Endometrial microvascular endothelial cells (primary cell): ENCODE data around the gene ATP9A. TPM values are rescaled to one million over a fixed set of nuclear protein-coding genes. Genes with fewer than 3 reads are reported as not detected.
"Not testable (repeated sequence)": the region's sequence is repeated elsewhere in the genome, so short reads cannot be mapped to it uniquely, and the experiment has no call there.

Experiments used
- in situ Hi-C: cut with HindIII; loops from 2 replicates; pipeline ENCODE4 v1.10.0; 2017; ENCODE audit warnings: low sequenced_read_pairs, low pct_unique_long_range_greater_than_20kb; ENCODE audit errors: inconsistent ontology term
- total RNA-seq: library from RNA; depleted of rRNA; stranded (reverse); fragments of >200 nt; gene quantifications from one replicate; pipeline ENCODE4 v1.2.3, GENCODE V29; 2015; ENCODE audit errors: inconsistent ontology term

The ATP9A gene
- total RNA-seq, 1 donor from 2014 or later = 29.7 TPM

- in situ Hi-C loops = no loop called here
Measured at GRCh38 chr20:51577432-51578144, 190.6 kb downstream of the ATP9A start.

DNA sequence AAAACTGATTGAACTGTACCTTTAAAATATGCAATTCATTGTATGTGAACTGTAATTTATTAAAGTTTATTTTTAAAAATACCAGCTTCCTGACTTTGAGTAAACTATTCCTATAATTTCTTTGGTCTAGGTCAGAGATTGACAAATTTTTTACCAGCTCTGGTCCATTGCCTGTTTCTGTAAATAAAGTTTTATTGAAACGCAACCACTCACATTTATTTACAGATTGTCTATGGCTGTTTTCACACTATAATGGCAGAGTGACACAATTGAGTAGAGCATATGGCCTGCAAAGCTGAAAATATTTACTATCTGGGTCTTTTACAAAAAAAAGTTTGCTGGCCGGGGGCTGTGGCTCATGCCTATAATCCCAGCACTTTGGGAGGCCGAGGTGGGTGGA is 192.7 kb downstream of the ATP9A start:
- in situ Hi-C loops = no loop called here

DNA sequence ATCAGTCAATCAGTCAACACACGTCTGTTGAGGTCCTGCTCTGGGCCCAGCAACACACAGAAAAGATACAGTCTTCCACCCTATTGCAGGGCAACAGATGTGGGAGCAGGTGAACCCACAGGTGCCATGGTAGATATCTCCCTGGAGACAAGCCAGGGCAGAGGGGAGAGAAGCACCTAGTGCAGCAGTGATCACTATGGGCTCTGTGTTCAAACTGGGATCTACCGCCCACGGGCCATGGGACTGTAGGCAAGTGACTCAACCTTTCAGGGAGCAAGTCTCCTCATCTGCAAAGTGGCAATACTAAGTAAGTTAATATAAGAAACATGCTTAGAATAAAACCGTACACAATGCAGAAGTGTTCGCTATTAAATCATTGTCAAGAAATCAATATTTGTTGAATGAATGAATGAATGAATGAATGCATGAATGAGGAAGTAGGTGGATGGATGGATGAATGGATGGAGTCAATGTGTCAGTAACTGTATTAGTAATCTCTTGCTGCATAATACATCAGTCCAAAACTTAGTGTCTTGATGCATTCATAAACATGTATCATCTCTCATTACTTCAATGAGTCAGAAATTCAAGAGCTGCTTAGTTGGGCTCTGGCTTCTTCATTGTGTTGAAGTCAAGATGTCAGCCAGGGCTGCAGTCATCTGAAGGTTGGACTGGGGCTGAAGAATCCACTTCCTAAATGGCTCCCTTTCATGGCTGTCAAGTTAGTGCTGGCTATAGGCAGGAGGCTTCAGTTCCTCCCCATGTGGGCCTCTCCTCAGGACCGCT is 193.7 kb downstream of the ATP9A start:
- in situ Hi-C loops = no loop called here

DNA sequence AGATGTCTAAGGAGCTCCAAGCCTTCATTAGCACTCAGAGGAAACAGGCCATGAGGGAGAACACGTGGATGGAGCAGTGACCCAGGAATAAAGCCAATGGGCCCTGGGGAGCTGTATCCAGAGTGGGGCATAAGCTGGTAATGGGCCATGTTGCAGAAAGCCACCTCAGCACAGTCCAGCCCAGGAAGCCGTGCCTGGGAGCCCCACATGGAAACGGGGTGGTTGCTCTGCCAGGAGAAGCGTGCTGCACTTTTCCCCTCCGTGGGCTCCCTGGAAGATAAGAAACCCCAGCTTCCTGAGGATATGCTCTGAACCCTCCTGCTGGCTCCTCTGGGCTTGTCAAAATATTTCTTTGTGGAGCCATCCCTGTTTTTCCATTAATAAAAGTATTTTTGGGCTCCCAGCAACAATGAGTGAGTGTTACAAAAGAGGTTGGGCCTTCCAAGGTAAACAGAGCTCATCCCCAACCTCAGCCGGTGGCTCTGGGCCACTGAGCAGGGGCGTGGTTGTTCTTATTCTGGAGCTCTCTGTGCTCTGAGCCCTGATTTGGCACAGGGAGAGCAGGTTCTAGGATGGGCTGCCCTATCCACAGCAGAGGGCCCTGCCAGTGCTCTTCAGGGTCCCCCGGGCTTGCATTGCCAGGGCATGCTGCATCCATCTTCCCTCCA is 194.5 kb downstream of the ATP9A start:
- in situ Hi-C loops = no loop called here

GRCh38 chr20:51571460-51571794 is 196.8 kb downstream of the ATP9A start:
- in situ Hi-C loops = no loop called here

DNA sequence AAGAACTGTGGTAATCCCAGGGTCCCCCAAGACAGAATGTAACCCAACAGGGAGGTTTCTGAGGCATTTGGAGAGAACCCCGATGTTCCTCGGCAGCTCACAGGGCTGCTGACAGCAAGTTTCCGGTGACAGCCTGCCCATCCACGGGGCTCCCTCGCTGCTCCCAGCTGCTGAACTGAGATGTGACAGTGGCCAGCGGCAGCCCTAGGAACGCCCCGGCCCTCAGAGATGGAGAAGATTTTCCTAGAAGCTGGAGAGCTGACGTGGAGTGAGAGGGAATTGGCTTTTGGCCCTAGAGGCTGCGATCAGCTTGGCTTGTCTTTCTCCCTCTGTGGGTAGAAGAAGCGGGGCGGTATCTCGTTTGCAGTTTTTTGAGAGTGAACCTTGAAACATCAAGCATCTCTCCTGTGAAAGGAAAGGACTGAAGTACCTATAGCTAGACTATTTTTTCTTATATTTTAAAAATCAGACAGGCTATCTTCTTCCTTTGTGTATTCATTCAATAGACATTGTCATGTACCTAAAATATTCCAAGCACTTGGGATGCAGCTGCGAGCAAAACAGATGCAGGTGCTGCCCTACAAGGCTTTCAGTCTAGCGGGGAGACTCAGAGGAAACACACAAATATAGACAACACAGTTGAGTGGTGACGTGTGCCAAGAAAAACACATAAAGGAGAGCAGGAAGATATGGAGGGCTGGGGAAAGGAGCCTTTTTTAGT is 197.3 kb downstream of the ATP9A start:
- in situ Hi-C loops = no loop called here

DNA sequence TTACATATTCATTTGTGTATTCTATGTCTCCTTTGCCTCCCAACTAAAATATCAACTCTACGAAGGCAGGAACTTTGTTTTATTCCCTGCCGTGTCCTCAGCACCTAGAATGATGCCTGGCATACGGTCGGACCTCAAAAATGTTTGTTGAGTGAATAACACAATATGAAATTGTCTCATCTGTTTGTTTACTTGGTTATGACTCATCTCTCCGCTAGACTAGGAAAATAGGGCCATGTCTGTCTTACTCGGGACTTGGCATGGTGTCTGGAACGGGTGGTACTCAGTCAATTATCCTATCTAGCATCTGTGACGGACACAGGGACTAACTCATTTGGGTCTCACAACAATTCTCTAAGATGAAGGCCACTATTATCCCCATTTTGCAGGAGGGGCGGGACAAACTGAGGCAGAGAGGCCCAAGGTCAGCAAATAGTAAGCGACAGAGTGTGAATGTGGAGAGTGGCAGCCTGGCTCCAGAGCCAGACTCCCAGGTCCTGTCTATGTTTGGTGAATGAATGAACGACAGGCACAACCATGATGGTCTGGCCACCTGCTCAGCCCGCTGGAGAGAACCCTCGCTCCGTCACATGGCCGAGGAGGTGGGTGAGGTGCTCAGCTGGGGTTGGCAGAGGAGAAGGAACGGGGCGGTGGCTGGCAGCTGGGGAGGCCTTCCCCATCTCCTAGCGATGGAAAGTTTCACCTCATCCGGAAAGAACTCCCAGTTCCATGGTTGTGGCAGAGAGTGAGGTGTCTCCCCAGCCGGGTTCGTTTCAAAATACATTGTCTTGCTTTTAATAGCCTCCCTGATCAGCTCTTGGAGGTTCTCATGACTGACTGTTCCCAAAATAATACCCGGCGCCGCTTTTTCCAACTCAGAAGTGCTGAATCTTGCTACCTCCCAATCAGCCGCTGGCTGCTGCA is 198.1 kb downstream of the ATP9A start:
- in situ Hi-C loops = no loop called here

DNA sequence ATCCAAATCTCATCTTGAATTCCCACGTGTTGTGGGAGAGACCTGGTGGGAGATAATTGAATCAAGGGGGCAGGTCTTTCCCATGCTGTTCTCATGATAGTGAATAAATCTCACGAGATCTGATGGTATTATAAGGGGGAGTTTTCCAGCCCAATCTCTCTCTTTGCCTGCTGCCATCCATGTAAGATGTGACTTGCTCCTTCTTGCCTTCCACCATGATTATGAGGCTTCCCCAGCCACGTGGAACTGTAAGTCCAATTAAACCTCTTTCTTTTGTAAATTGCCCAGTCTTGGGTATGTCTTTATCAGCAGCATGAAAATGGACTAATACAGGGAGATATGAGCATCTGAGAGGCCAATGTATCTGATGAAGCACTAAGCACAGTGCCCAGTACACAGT is 199.7 kb downstream of the ATP9A start:
- in situ Hi-C loops = not testable (repeated sequence)

DNA sequence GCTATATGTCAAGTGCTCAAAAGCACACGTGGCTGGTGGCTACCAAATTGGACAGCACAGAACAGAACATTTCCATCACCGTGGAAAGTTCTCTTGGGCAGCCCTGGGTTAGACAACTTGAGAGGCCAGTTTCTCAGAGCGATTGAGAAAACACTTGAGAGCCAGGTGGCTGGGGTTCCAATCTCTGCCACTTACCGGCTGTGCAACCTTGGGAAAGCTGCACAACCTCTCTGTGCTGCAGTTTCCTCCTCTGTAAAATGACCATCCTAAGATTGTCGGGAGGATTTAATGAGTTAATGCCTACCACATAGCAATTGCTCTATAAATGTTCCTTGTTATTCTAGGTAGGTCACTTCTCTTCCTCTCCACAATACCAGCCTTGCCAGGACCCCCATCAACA is 200.6 kb downstream of the ATP9A start:
- in situ Hi-C loops = no loop called here

DNA sequence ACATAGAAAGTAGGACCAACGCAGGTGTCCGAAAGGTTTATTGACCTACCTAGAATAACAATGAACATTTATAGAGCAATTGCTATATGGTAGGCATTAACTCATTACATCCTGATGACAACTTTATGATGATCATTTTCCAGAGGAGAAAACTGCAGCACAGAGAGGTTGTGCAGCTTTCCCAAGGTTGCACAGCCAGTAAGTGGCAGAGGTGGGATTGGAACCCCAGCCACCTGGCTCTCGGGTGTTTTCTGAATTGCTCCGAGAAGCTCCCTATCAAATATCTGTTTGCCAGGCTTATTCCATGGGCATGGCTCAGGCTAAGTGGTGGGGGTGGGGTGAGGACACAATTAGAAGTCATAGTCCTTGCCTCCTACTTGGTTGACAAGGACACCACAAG is 201.6 kb downstream of the ATP9A start:
- in situ Hi-C loops = no loop called here

DNA sequence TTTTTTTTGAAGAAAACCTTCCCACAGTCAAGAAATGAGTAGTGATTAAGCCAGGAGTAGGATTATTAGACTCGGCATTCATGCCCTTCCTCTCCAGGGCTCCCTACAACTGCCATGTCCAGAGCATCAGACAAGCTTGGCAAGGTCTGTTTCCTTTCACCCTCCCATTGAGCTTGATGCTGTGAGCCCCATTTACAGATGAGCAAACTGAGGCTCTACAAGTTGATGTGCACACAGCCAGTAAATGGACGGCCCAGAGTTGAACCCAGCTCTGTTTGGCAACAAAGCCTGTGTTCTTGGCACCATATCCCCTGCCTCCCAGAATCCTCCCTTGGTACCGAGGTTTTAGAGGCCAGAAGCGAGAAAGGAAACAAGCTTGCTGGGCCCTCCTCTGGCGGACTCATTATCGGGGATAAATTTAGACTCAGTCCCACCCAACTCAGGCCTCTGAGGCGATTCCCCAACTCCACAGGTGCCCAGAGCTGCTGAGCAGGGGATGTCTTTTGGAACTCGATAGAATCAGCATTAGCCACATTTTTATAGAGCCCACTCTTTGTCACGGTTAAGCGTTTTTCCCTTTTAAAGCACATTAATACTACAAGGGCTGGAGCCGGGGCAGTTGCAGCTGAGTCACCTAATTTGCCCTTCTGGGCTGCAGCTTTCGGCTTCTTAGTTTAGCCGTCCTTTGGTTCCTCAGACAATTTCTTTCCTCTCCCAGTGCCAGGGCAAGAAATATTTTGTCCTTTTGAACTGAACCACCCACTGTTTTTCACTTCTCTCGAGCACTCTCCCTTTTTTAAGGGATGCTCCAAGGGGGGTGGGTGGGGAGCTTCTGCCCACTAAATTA is 202.7 kb downstream of the ATP9A start:
- in situ Hi-C loops = no loop called here

DNA sequence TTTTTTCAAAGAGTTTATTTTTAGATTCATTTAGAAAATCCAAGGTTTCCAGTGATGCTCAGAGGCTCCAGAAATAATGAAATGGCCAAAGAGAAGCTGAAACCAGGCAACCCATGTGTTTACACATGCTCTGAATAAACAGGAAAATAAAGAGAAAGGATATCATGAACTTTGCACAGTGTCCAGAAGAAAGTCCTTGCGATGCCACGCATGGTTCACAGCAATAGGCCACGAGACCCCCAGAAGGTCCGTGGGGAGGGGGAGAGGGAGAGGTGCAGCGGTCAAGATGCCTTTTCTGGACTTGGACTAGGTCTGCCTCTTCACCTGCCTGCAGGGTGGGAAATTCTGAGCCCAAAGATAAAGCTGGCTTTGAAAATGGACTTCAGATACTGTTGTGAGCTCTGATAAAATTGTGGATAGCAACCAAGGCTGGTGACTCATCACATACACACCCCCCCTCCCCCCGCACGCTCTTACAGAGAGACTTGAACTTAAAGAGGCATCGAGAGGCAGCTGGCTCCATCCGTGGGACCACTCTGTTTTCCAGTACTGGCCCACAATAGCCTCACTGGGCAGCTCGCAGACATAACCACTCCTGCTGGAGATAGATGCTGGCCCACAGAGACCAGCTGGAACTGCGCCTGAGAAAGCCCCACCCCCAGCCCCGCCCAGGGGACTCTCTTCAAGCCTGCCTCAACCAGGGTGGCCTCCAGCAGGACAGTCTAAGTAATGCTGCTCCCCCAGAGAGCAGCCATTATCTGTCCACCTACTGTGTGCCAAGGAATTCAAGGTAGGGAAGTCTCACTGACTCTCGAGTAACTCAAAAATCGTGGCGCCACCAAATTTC is 204.5 kb downstream of the ATP9A start:
- in situ Hi-C loops = no loop called here

- in situ Hi-C loops = no loop called here
Measured at GRCh38 chr20:51563174-51563485, 205.1 kb downstream of the ATP9A start.

DNA sequence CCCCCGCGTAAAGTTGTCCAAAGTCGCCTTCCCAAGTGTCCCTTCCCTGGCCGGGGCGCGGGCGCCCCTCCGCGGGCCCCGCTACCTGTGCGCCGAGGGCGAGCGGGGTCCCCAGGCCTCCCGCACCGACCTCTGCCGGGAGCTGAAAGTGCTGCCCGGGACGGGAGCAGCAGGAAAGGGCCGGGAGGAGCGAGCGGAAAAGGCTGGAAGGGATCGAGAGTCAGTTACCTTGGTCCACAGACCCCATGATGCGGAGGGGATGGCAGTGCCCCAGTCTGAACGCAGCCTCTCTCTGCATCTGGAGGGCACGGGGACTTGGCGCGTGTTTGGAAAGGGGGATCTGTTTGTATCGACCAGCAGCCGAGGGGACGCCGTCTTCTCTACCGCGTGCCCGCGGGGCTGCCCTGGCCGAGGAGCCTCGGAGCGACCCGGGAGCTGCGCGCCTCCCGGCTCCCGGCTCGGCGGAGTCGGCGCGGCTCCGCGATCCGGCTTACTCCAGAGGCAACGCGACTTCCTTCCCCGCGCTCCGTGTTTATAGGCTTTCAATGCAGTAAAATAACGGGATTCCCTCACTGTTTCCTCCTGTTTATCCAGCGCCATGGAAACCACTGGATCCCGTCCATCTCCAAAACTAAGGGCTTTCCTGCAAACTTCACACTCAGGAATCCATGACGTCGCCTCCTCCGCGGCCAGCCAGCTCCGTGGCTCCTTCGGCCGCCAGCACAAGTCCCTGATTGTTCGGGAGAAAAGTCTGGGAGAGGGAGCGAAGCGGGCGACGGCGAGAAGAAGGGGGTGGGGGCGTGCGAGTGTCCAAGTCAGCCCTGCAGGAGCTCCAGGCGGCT is 205.6 kb downstream of the ATP9A start:
- in situ Hi-C loops = no loop called here

DNA sequence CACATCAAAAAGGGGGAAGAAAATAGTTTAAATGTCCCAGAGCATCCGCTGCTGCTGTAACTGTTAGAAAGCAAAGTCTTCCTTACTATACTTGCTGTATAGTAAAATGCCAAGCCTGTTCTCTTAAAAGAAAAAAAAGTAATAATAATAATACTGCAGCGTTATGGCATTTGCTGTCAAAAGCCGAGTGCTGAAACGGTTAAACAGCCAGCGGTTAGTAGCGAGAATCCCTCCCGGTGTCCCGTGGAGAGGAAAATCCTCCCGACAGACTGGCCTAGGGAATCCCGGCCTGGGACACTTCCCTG is 206.2 kb downstream of the ATP9A start:
- in situ Hi-C loops = no loop called here

GRCh38 chr20:51560550-51561307 is 207.5 kb downstream of the ATP9A start:
- in situ Hi-C loops = no loop called here
